Panc1 (cell line): ENCODE measurements around the gene PLA2G2C. TPM values are rescaled to one million over a fixed set of nuclear protein-coding genes. Genes with fewer than 3 reads are reported as not detected.

ENCODE experiments used
- ATAC-seq: fragments of 200-7000 bp; cut with Tn5 transposase; 2 replicates; pipeline ENCODE4 v1.9.1; 2020; ENCODE audit warnings: mild to moderate bottlenecking, moderate library complexity
- BruUV-seq: library from RNA; stranded (reverse); fragments of 400-500 nt; replicated peaks from 2 replicates; lab custom pipeline; 2021; lab: Mats Ljungman, UMichigan
- CTCF ChIA-PET: fragments of 300-600 bp; sonication (Branson Sonifier 250); formaldehyde crosslinking; loops from one replicate; lab custom pipeline; 2022; ENCODE audit warnings: antibody characterized with exemption; lab: Charles Lee
- POLR2A ChIA-PET: fragments of 300-600 bp; sonication (Branson Sonifier 250); formaldehyde crosslinking; loops from one replicate; lab custom pipeline; 2022; ENCODE audit warnings: antibody characterized with exemption; lab: Charles Lee
- DNase-seq: peaks from one replicate; pipeline ENCODE4 v3.0.0-alpha.2; 2010; ENCODE audit warnings: low read depth, low spot score
- H3K27ac ChIP-seq: 2 replicates; pipeline ENCODE4 v1.5.1; 2011; ENCODE audit warnings: mild to moderate bottlenecking, low read length, inconsistent platforms
- H3K27me3 ChIP-seq: fragments of 200-500 bp; sonication (Bioruptor generic); 2 replicates; pipeline ENCODE4 v1.6.0; 2014; ENCODE audit warnings: low read length, inconsistent platforms; ENCODE audit not compliant: control insufficient read depth, insufficient read depth
- H3K36me3 ChIP-seq: fragments of 200-500 bp; sonication (Bioruptor generic); 2 replicates; pipeline ENCODE4 v1.5.1; 2014; ENCODE audit warnings: inconsistent platforms, mild to moderate bottlenecking, low read length, moderate library complexity; ENCODE audit not compliant: control insufficient read depth, insufficient read depth
- H3K4me1 ChIP-seq: 2 replicates; pipeline ENCODE4 v1.5.1; 2011; ENCODE audit warnings: inconsistent platforms, mild to moderate bottlenecking, low read length, moderate library complexity; ENCODE audit not compliant: control insufficient read depth, insufficient read depth
- H3K4me3 ChIP-seq, 2 experiments: 2 replicates each; pipeline ENCODE4 v1.5.1; 2011 to 2012; ENCODE audit warnings: low read depth in 2 of 2, low read length in 2 of 2, mild to moderate bottlenecking in 2 of 2, inconsistent platforms in 1 of 2, moderate library complexity in 1 of 2
- H3K9me3 ChIP-seq: fragments of 200-500 bp; sonication (Bioruptor generic); 2 replicates; pipeline ENCODE4 v1.5.1; 2014; ENCODE audit warnings: low read depth, mild to moderate bottlenecking, inconsistent platforms, low read length, moderate library complexity; ENCODE audit not compliant: control insufficient read depth, insufficient read depth
- CTCF ChIP-seq: fragments of 450-650 bp; IDR thresholded peaks from 2 replicates; pipeline ENCODE4 v1.5.1; 2017; ENCODE audit warnings: mild to moderate bottlenecking
- POLR2AphosphoS5 ChIP-seq: IDR thresholded peaks from 2 replicates; pipeline ENCODE4 v1.6.1; 2012; ENCODE audit warnings: mild to moderate bottlenecking, low read depth, low read length, moderate library complexity
- REST ChIP-seq, 2 experiments: IDR thresholded peaks; 2 replicates each; pipeline ENCODE4 v1.6.1; 2011 to 2012; ENCODE audit warnings: low read depth in 2 of 2, control low read depth in 1 of 2, low read length in 1 of 2, mild to moderate bottlenecking in 1 of 2, moderate library complexity in 1 of 2; ENCODE audit not compliant: insufficient read depth in 1 of 2
- SIN3A ChIP-seq: IDR thresholded peaks from 2 replicates; pipeline ENCODE4 v1.6.1; 2012; ENCODE audit warnings: low read depth, mild to moderate bottlenecking, low read length, moderate library complexity, borderline replicate concordance; ENCODE audit not compliant: insufficient read depth
- TCF7L2 ChIP-seq: IDR thresholded peaks from 2 replicates; pipeline ENCODE4 v1.6.1; 2011; ENCODE audit warnings: mild to moderate bottlenecking, low read depth, low read length, inconsistent platforms
- in situ Hi-C: cut with HindIII; loops from 2 replicates; pipeline ENCODE4 v1.10.0; 2016; ENCODE audit warnings: low sequenced_read_pairs, low pct_unique_long_range_greater_than_20kb
- intact Hi-C: fragments of 100-400 bp; cut with micrococcal nuclease; formaldehyde crosslinking; loops from one replicate; pipeline ENCODE4 v1.10.0; 2022; ENCODE audit not compliant: unreplicated experiment
- total RNA-seq: library from RNA; stranded (reverse); gene quantifications from one replicate; pipeline ENCODE4 v1.2.1, GENCODE V29; 2021; ENCODE audit not compliant: unreplicated experiment

Gene PLA2G2C
- total RNA-seq, 1 experiment from 2014 or later, result not detected

GRCh38 chr1:20179371-20180128, 6.8 kb downstream of the PLA2G2C start:
- DNase-seq (no peak), ATAC-seq (no peak)
- no peak for TF ChIP-seq SIN3A
- no peak for TF ChIP-seq POLR2AphosphoS5
- no peak for TF ChIP-seq TCF7L2
- TF ChIP-seq REST (IDR thresholded peaks at IDR 0.05; ENCODE audit: insufficient read depth in 1 of 2, low read depth in 2 of 2, low read length in 1 of 2), result no peak
- no peak for TF ChIP-seq CTCF
- Histone ChIP-seq H3K9me3 (no peaks in the 10 kb centered on the region), H3K27ac (no peak overlapping the region), H3K36me3 (no peaks in the 10 kb centered on the region), H3K27me3 (peaks cover 13% of the 10 kb centered on the region), H3K4me3 (no peak overlapping the region), H3K4me1 (no peaks in the 10 kb centered on the region)
- in situ Hi-C loops (no loop called here), intact Hi-C loops (no loop called here)
- BruUV-seq, result no TSS peak
- POLR2A ChIA-PET, result no interaction called here
- CTCF ChIA-PET, result interaction anchor here (0.5 to 0.7 kb wide), 2 partner anchors 200 to 258 kb away, joined by 3 read pairs; no protein-coding TSS in a partner anchor

GRCh38 chr1:20178634-20179370, 7.5 kb downstream of the PLA2G2C start:
- H3K4me3 ChIP-seq, result no peak overlapping the region
- no TSS peak for BruUV-seq
- H3K4me1 ChIP-seq, result no peaks in the 10 kb centered on the region
- ATAC-seq, result no peak
- CTCF ChIA-PET, result interaction anchor here (0.6 to 0.7 kb wide), 2 partner anchors 24 to 259 kb away, joined by 3 read pairs; no protein-coding TSS in a partner anchor
- H3K9me3 ChIP-seq, result no peaks in the 10 kb centered on the region
- peaks cover 13% of the 10 kb centered on the region for H3K27me3 ChIP-seq
- intact Hi-C loops (no loop called here), in situ Hi-C loops (no loop called here)
- DNase-seq, result no peak
- POLR2A ChIA-PET, result no interaction called here
- no peak overlapping the region for H3K27ac ChIP-seq
- H3K36me3 ChIP-seq, result no peaks in the 10 kb centered on the region
- TF ChIP-seq REST (IDR thresholded peaks at IDR 0.05; ENCODE audit: insufficient read depth in 1 of 2, low read depth in 2 of 2, low read length in 1 of 2) (no peak), POLR2AphosphoS5 (no peak), CTCF (no peak), TCF7L2 (no peak), SIN3A (no peak)
